Placental epithelial cell (primary cell): ENCODE data around the gene ADGRG4. TPM values are rescaled to one million over a fixed set of nuclear protein-coding genes. Genes with fewer than 3 reads are reported as not detected.

Experiments
- total RNA-seq: library from RNA; depleted of rRNA; stranded (reverse); fragments of >200 nt; gene quantifications from 2 replicates; pipeline ENCODE4 v1.2.3, GENCODE V29; 2012

The ADGRG4 gene
- under 0.01 TPM in 1 of 2 replicates, not detected in the other for total RNA-seq

GRCh38 chrX:136300721-136301120, at the start of gene ADGRG4:
Gene ADGRG4 (plus strand): TSS chrX:136300963. CDS start chrX:136308778, 7,815 bp downstream.

GRCh38 chrX:136251041-136251991, 49.4 kb upstream of the ADGRG4 start, which contains the start of gene MAP7D3:
Gene MAP7D3 (minus strand): TSS chrX:136251400. CDS start chrX:136251358, 42 bp downstream.

Other genes with a start within 250 kb of the ADGRG4 start
- gene FHL1, start 153.4 kb upstream of the ADGRG4 start, total RNA-seq = 4.7 and 71.8 TPM in 2 replicates
- gene MAP7D3, start 49.6 kb upstream of the ADGRG4 start, total RNA-seq = 14.6 and 28.7 TPM in 2 replicates
- not detected in 2 replicates for gene BRS3, start 187.0 kb downstream of the ADGRG4 start, total RNA-seq
- 45.0 and 49.5 TPM in 2 replicates for gene HTATSF1, start 196.6 kb downstream of the ADGRG4 start, total RNA-seq
- 12.6 and 29.7 TPM in 2 replicates for gene VGLL1, start 231.3 kb downstream of the ADGRG4 start, total RNA-seq